ENCODE results near the gene CEP350. TPM values are rescaled to one million over a fixed set of nuclear protein-coding genes. Genes with fewer than 3 reads are reported as not detected.

Gene CEP350
- polyA plus RNA-seq, 2 of the 4 experiments (the other 2 are of a cell fraction): 6.4 to 22.6 TPM

GRCh38 chr1:180119837-180120236 lies 165.2 kb downstream of the CEP350 start:
- H3K4me1 ChIP-seq: peaks cover 26% of the 10 kb centered on the region
- CTCF ChIA-PET: no interaction called here
- WGBS (ENCODE audit: missing lambda C conversion rate): 98% methylated on average over 2 of the region's 2 CpGs
- ATAC-seq: no peak
- H3K4me2 ChIP-seq: no peak overlapping the region
- no peak for TF ChIP-seq REST (IDR thresholded peaks at IDR 0.05)
- TF ChIP-seq TFCP2L1 (CRISPR knock-in tag; IDR thresholded peaks at IDR 0.05): no peak
- TF ChIP-seq HOXB5 (CRISPR knock-in tag; IDR thresholded peaks at IDR 0.05): no peak
- no peak for TF ChIP-seq POLR2A (IDR thresholded peaks at IDR 0.05; ENCODE audit: low read length)
- no peak for TF ChIP-seq CBX2 (IDR thresholded peaks at IDR 0.05; ENCODE audit: borderline replicate concordance, low read depth)
- no peak for TF ChIP-seq ZFP36 (IDR thresholded peaks at IDR 0.05; ENCODE audit: borderline replicate concordance, partially characterized antibody)
- no peak for TF ChIP-seq POLR2AphosphoS2 (conservative IDR thresholded peaks at IDR 0.05; ENCODE audit: low read length)
- TF ChIP-seq ESRRA (IDR thresholded peaks at IDR 0.05; ENCODE audit: borderline replicate concordance, low read length): no peak
- no peak for TF ChIP-seq MYC (IDR thresholded peaks at IDR 0.05; ENCODE audit: borderline replicate concordance, low read length)
- TF ChIP-seq TP53 (CRISPR knock-in tag; IDR thresholded peaks at IDR 0.05): no peak
- TF ChIP-seq SREBF2 (IDR thresholded peaks at IDR 0.05): no peak
- no peak for TF ChIP-seq ZSCAN20 (CRISPR knock-in tag; IDR thresholded peaks at IDR 0.05)
- no peak for TF ChIP-seq PHF8 (IDR thresholded peaks at IDR 0.05; ENCODE audit: borderline replicate concordance, low read depth)
- TF ChIP-seq RARB (CRISPR knock-in tag; IDR thresholded peaks at IDR 0.05): no peak
- no peak for TF ChIP-seq CHD4 (IDR thresholded peaks at IDR 0.05; ENCODE audit: borderline replicate concordance)
- no peak for TF ChIP-seq HES2 (IDR thresholded peaks at IDR 0.05)
- no peak for TF ChIP-seq CHD2 (IDR thresholded peaks at IDR 0.05; ENCODE audit: low read length, partially characterized antibody)
- TF ChIP-seq EP300 (IDR thresholded peaks at IDR 0.05): no peak
- H3K9me3 ChIP-seq: no peaks in the 10 kb centered on the region
- DNase-seq (ENCODE audit: low read depth in 1 of 2, low spot score in 1 of 2): no peak
- POLR2A ChIA-PET: interaction anchor here (0.6 kb wide), 1 partner anchor 40 kb away, joined by 3 read pairs; no protein-coding TSS in a partner anchor
- no peak overlapping the region for H3K4me3 ChIP-seq
- no peak overlapping the region for H3K27ac ChIP-seq
- no peak for FAIRE-seq

GRCh38 chr1:180123463-180123936 lies 168.9 kb downstream of the CEP350 start:
- ChIA-PET POLR2A (interaction anchor here (1.2 kb wide), 1 partner anchor 31 kb away, joined by 4 read pairs; the partner anchor contains the start of gene QSOX1), CTCF (interaction anchor here (1.1 to 1.6 kb wide), 2 partner anchors 14 to 36 kb away, joined by 3 to 4 read pairs; no protein-coding TSS in a partner anchor)
- no peaks in the 10 kb centered on the region for H3K9me3 ChIP-seq
- H3K4me1 ChIP-seq: peaks cover 11% of the 10 kb centered on the region
- ATAC-seq (peak; percentile 24 to 58; a peak in 4 of 6 replicates), DNase-seq (ENCODE audit: low read depth in 1 of 2, low spot score in 1 of 2) (peak in 1 of 2 experiments; percentile 63), FAIRE-seq (no peak)
- H3K4me3 ChIP-seq: no peak overlapping the region
- H3K27ac ChIP-seq: peak overlapping the region; percentile 55 to 66; a peak in 5 of 6 replicates
- WGBS (ENCODE audit: missing lambda C conversion rate): 47% methylated on average over 4 of the region's 4 CpGs
- TF ChIP-seq RARB (CRISPR knock-in tag; IDR thresholded peaks at IDR 0.05) (no peak), FOSL2 (IDR thresholded peaks at IDR 0.05) (no peak), FOSL2 (CRISPR knock-in tag; IDR thresholded peaks at IDR 0.05) (peak; percentile 65), CEBPB (IDR thresholded peaks at IDR 0.05) (peak; percentile 57 to 82; a peak in 3 of 4 replicates), FOXS1 (CRISPR knock-in tag; IDR thresholded peaks at IDR 0.05) (no peak), HES2 (IDR thresholded peaks at IDR 0.05) (0 out of 2 replicates have a peak, but pooled peaks have one; percentile 41), JUN (IDR thresholded peaks at IDR 0.05) (0 out of 5 replicates have a peak, but pooled peaks of 1 of the 2 experiments have one; percentile 33), PHF8 (IDR thresholded peaks at IDR 0.05; ENCODE audit: borderline replicate concordance, low read depth) (no peak)
- H3K4me2 ChIP-seq: peak overlapping the region; percentile 45

All from A549 (cell line).